GM13977 (cell line): ENCODE data around the gene ZC3H12A.
"Not testable (repeated sequence)": the region's sequence is repeated elsewhere in the genome, so short reads cannot be mapped to it uniquely, and the experiment has no call there.

ENCODE experiments used
- DNase-seq: peaks from one replicate; pipeline ENCODE4 v3.0.0; 2012; ENCODE audit warnings: low spot score
- in situ Hi-C: fragments of 300-500 bp; cut with MboI; formaldehyde crosslinking; loops from one replicate; pipeline ENCODE4 v1.12.0; 2022; ENCODE audit warnings: low sequenced_read_pairs, low pct_unique_long_range_greater_than_20kb, mixed read lengths, inconsistent platforms; ENCODE audit not compliant: unreplicated experiment
- TF ChIP-seq, protein P1 (sequence below): IDR thresholded peaks from 2 replicates; pipeline ENCODE4 v1.5.1; 2012; ENCODE audit warnings: mild to moderate bottlenecking, control low read depth; ENCODE audit not compliant: insufficient read depth; ENCODE audit errors: extremely low read depth, missing control alignments

ZC3H12A gene

DNA sequence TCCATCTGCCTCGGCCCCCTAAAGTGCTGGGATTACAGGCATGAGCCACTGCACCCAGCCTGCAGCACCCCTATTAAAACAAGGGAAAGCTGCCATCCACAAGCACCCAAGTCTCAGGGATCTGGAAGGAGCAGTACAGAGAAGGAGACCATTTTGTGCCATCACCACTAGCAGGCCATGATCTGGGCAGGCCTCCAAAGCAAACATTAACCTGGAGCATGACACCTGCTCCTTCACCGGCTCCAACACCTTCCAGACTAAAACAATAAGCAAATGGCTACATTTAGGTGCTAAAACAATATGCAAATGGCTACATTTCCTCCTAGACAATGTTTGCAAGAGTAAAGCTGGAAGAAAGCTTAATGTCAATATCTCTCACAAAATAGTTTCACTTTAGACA, 23.5 kb downstream of the ZC3H12A start:
- in situ Hi-C loops: no loop called here
- TF ChIP-seq, protein P1, sequence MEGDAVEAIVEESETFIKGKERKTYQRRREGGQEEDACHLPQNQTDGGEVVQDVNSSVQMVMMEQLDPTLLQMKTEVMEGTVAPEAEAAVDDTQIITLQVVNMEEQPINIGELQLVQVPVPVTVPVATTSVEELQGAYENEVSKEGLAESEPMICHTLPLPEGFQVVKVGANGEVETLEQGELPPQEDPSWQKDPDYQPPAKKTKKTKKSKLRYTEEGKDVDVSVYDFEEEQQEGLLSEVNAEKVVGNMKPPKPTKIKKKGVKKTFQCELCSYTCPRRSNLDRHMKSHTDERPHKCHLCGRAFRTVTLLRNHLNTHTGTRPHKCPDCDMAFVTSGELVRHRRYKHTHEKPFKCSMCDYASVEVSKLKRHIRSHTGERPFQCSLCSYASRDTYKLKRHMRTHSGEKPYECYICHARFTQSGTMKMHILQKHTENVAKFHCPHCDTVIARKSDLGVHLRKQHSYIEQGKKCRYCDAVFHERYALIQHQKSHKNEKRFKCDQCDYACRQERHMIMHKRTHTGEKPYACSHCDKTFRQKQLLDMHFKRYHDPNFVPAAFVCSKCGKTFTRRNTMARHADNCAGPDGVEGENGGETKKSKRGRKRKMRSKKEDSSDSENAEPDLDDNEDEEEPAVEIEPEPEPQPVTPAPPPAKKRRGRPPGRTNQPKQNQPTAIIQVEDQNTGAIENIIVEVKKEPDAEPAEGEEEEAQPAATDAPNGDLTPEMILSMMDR: no peak
- no peak for DNase-seq

DNA sequence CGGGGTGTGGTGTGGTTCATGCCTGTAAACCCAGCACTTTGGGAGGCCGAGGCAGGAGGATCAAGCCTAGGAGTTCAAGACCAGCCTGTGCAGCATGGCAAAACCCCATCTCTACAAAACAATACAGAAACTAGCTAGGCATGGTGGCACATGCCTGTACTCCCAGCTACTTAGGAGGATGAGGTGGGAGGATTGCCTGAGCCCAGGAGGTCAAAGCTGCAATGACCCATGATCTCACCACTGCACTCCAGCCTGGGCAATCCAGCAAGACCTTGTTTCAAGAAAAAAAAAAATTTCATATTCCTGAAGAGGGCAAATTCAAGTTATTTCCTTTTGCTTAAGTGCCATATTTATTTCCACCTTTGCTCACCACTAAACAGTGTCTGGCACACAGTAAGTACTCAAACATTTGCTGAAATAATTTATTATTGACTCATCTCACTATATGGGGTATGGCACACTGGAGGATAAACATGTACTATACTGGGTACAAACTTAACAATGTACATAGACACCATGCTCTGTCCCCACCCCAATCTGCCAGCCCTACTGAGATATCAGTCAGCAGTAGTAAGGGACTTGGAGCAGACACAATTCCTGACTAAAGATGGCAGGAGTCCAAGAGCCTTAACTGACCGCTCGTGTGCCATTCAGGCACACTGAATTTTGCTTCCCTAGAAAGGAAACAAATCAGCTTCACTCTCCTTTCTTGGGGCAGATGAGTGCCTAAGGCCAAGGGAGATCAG, 24.7 kb downstream of the ZC3H12A start:
- in situ Hi-C loops: no loop called here
- no peak for DNase-seq

GRCh38 chr1:37501661-37502060, 27.3 kb downstream of the ZC3H12A start:
- TF ChIP-seq, protein P1: no peak
- no peak for DNase-seq
- in situ Hi-C loops: no loop called here

More for the DNA sequence above, 24.7 kb downstream of the ZC3H12A start:
- TF ChIP-seq, protein P1: no peak

DNA sequence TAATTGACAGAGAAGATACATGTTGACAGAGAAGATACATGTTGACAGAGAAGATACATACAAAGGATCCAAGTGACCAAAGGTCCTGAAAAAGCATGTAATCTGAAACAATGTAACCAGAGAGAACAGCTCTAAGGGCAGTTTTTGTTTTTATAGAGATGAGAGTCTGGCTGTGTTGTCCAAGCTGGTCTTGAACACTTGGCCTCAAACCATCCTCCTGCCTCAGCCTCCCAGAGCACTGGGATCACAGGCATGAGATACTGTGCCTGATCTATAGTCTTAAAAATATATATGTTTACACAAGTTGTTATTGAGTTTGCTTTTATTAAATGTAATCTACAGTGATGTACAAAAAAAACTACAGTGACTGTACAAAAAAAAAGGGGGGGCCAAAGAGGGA, 27.7 kb downstream of the ZC3H12A start:
- DNase-seq: no peak
- in situ Hi-C loops: no loop called here
- TF ChIP-seq, protein P1: no peak

DNA sequence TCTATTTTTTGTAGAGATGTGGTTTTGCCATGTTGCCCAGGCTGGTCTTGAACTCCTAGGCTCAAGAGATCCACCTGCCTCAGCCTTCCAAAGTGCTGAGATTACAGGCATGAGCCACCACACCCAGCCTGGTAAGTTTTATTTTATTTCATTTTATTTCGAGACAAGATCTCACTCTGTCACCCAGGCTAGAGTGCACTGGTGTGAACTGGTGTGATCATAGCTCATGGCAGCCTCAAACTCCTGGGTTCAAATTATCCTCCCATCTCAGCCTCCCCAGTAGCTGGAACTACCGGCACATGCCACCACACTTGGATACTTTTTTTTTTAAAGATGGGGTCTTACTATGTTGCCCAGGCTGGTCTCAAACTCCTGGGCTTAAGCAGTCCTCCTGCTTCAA, 28.4 kb downstream of the ZC3H12A start:
- DNase-seq, in situ Hi-C loops: not testable (repeated sequence)

- DNase-seq: no peak
- in situ Hi-C loops: no loop called here
- TF ChIP-seq, protein P1: no peak
Observed at GRCh38 chr1:37506740-37507139, 32.4 kb downstream of the ZC3H12A start.

DNA sequence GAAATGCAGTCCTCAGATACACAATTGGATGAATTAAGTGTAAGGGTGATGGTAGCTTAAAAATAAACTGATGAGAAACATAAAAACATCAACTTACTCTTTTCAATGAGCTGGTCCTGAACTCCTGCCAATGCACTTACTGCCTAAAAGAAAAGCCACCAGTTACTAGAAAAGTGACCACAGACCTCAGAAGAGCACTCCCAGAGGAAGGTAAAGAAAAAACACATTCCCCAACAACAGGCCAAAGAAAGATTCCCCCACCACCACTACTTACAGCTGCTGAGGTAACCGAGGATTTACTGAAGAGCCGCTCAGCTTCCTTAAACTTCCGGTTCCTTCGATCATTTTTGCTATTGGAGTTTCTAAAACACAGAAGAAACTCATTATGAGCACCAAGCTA, 34.8 kb downstream of the ZC3H12A start:
- in situ Hi-C loops: no loop called here
- TF ChIP-seq, protein P1: no peak
- DNase-seq: no peak
